ENCODE measurements around the gene ZDHHC11B.
"Not testable (repeated sequence)": the region's sequence is repeated elsewhere in the genome, so short reads cannot be mapped to it uniquely, and the experiment has no call there.

DNA sequence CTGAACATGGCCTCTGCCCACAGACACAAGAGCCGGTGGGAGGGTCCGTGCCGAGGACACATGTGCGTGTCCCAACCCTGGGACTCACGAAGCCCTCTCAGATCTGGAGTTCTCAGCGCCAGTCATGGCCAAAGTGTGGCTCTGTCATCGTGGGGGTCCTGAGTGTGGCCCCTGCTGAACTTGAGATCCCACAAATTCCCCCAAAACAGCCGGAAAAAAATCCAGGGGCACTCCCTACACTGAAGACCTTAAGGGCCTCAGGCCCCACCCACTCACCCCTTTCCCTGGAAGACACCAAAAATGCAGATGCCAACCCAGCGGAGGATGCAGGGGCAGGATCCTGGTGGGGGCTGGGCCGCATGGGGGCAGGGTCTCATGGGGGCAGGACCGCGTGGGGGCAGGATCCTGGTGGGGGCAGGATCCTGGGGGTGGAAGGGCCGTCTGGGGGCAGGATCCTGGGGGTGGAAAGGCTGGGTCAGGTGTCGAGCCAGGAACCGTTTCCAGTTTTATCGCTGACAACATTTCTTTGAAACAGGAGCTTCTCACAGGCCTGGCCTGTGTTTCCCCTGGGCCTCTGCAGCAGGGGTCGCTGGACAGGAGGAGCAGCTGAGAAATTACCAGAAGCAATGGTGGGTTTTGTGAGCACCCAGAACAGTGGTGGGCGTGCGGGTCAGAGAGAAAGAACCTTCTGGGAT lies 13.3 kb downstream of the ZDHHC11B start:
- not testable (repeated sequence) for TF ChIP-seq POLR2A (IDR thresholded peaks at IDR 0.05)
- TF ChIP-seq, protein P1, sequence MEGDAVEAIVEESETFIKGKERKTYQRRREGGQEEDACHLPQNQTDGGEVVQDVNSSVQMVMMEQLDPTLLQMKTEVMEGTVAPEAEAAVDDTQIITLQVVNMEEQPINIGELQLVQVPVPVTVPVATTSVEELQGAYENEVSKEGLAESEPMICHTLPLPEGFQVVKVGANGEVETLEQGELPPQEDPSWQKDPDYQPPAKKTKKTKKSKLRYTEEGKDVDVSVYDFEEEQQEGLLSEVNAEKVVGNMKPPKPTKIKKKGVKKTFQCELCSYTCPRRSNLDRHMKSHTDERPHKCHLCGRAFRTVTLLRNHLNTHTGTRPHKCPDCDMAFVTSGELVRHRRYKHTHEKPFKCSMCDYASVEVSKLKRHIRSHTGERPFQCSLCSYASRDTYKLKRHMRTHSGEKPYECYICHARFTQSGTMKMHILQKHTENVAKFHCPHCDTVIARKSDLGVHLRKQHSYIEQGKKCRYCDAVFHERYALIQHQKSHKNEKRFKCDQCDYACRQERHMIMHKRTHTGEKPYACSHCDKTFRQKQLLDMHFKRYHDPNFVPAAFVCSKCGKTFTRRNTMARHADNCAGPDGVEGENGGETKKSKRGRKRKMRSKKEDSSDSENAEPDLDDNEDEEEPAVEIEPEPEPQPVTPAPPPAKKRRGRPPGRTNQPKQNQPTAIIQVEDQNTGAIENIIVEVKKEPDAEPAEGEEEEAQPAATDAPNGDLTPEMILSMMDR (IDR thresholded peaks at IDR 0.05) = not testable (repeated sequence)

Measured in right lobe of liver (tissue), 4 donors.